Activated CD4-positive, alpha-beta T cell treated with anti-CD3 and anti-CD28 coated beads, Interleukin-2, amount 50 U/mL, for 48 hours (primary cell): Measurements from ENCODE around the gene FGFR2.
"Not testable (repeated sequence)": the region's sequence is repeated elsewhere in the genome, so short reads cannot be mapped to it uniquely, and the experiment has no call there.

Experiments
- DNase-seq, 2 experiments: peaks; one replicate each; pipeline ENCODE4 v3.0.0-alpha.2; 2020

Gene FGFR2

DNA sequence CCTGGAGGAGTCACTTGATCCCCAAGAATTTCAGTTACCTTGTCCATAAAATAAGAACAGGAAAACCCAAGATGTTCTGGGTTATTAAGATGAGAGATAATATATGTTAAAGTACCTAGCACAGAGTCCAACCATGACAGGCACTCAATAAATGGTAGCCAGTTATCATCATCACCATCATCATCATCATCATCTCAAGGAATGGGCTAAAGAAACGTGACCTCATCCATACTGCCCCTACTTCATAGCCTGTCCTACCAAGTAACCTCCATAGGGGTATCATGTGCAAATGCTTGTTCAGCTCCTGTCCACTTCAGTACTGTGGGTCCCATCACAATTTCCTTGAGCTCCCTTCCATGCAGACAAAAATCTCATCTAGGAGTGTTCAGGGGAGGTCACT, 14.4 kb downstream of the FGFR2 start:
- no peak for DNase-seq

DNA sequence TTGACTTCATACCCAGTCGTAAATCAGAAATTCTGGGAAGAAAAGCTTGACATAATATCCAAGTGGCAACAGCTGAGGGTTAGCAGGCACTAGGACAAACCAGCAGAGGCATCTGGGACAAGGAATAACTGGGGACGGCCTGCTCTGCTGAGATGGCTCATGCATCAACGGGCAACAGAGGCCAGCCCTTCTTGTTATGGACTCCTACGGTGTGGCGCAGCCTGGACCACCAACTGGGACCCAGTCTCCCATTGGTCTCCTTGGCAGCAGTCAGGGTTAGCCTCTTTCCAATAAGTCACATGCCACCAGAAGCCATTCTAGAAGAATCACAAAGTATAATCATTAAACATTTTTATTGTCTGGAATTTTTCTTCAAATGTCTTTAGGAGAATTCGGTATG, 15.0 kb downstream of the FGFR2 start:
- no peak for DNase-seq

DNA sequence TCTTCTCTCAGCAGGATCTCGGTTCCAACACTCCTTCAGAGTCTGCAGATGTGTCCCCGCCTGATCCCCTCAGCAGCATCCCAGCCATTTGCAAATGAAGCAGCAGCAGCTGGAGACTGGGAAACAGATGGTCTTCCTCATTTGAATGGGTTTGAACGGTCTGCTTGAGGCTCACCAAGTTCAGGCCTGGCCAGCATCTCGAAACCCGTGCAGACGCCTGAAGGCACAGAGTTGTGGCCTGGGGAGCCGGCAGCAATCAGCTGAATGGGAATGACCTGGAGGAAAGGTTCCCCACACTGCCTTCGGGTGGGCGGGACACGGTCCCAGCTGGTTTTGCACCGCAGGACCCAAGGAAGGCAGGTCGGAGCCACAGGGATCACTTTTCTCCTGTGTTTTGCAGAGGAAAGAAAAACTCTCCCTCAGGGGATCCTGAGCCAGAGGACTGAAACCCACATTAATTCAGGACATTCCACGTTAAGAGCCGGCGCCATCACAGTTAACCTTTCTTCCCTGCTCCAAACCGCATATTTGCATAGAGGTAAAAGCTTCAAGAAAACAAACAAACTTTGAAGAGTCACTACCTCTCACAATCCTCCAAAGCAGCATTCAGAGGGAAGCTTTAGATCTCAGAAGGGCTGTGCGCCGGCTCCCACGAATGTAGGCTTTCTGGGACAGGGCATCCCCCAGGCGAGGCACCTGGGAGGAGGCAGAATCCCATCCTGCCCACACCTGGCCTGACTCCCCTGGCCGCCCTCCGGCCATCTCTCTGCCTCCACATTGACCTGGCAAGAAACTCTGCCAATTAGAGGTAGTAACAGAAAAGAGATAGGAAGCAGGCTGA, 17.7 kb downstream of the FGFR2 start:
- no peak for DNase-seq

DNA sequence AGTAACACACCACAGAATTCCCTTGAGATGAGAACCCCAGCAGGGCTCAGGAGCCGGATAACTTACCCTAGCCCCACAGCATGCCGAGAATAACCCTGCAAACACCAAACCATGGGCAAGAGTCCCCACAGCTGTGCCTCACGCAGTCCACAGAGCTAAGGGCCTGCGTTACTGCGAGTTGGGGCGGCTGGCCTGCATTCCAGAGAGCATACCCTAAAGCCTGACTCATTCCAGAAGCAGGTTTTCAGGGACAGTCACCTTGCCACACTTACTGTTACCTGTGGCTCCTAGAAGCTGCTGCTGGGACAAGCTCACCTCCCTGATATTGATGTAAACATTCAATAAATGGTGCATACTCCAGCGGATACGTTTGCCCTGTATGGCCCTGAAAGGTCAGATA, 18.6 kb downstream of the FGFR2 start:
- DNase-seq: no peak

DNA sequence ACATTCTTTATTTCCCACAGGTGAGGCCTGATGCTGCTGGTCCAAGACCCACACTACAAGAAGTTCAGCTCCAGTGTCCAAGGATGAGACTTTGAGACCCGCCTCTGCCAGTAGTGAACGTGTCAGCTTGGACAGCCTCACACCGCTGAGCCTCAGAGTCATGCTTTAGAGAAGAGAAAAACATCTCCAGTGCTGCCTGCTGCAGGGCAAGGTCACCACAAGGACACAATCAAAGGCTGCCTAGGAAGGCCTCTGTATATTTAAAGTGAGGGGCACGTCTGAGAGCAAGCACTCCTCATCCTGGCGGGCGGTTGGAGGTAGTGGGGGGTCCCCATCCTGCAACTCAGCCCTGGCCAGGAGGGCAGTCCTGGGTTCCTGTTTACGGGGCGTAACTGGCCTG, 19.3 kb downstream of the FGFR2 start:
- DNase-seq: no peak

DNA sequence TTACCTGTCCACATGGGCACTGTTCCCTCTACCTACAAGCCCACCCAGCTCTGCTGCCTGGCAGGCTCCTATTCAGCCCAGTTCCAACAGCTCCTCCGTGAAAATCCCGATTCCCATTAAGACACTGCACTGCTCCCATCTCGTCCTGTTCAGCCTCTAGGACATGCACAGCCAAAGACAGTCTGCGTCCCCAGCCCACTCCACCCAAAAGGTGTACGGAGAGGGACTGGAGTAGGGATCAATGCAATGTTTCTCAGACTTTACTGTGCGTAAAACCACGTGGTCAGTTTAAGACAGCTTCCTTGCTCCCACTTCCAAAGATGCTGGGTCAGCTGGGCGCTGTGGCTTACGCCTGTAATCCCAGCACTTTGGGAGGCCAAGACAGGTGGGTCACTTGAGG, 19.9 kb downstream of the FGFR2 start:
- no peak for DNase-seq

DNA sequence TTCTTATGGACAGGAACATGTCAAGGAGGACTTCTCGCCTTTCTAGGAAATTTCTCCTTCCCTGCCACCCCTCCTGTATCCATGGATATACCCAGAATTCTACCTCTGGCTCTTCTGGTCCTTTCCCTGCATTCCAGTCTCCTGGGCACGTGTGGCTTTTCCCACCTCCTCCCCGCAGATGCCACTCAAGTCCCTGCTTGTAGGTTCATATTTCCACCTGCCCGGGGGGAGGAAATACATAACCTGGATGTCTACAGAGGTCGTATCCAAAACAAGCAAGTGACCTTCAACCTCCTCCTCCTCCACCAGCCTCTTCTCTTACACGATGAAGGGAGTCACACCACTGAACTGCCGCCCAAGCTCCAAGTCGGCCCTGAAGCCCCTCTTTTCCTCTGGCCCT, 20.7 kb downstream of the FGFR2 start:
- DNase-seq: no peak

DNA sequence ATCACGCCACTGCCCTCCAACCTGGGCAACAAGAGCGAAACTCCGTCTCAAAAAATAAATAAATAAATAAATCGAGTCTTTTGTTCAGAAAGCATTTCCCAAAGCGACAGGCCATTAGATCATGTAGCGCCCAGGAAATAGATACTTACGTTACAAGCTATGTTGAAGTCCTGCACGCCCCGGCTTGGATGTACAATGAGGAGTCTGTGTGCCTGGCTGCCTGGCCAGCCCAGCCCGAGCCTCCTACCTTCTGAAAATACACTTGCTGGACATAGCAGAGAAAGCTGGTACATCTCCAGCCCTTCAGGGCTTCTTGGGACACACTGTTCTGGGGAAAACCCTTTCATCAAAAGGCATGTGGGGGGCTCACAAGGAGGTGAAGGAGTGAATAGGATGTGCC, 22.1 kb downstream of the FGFR2 start:
- no peak for DNase-seq

DNA sequence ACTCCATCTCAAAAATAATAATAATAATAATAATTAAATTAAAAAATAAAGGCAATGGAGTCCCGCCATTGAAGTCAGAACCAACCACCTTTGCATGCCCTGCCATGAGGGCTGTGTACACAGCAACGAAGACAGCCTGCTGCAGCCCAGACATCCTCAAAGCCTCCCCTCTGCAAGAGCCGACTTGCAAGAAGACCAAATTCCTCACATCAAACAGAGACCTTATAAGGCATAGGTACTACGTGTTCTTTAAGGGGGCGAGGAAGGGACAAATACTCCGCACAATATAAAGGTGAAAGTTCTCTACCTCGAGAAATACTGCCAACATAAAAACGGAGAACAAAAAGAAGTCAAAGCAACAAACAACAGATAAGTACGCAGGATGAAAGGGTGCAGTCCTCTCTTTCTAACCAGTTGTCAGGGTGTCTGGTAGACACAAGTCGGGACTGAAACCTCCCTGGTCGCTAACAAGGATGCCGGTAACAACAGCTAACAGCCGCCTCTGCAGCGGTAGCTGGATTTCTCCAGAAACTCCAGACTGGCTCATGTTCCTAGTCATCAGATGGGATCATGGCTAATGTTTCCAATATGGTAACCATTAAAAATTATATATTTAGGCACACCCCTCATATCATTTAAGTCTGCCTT, 23.6 kb downstream of the FGFR2 start:
- no peak for DNase-seq

DNA sequence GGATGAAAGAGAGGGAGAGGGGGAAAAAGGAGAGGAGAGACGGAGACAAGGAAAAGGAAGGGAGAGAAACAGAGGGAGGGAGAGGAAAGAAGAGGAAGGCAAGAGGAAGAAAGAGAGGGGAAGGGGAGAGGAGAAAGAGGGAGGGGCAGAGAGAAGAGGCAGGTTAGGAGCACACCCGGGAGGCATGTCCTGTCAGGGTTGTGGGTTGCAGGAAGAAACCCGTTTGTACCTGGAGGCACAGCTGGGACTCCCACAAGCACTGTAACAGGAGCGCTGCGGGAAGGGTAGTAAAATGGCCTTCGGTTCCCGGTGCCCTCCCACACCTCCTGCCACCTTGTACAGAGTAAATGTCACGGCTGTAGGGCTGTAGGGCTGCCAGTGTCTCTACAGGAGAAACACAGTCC, 24.7 kb downstream of the FGFR2 start:
- DNase-seq: no peak

DNA sequence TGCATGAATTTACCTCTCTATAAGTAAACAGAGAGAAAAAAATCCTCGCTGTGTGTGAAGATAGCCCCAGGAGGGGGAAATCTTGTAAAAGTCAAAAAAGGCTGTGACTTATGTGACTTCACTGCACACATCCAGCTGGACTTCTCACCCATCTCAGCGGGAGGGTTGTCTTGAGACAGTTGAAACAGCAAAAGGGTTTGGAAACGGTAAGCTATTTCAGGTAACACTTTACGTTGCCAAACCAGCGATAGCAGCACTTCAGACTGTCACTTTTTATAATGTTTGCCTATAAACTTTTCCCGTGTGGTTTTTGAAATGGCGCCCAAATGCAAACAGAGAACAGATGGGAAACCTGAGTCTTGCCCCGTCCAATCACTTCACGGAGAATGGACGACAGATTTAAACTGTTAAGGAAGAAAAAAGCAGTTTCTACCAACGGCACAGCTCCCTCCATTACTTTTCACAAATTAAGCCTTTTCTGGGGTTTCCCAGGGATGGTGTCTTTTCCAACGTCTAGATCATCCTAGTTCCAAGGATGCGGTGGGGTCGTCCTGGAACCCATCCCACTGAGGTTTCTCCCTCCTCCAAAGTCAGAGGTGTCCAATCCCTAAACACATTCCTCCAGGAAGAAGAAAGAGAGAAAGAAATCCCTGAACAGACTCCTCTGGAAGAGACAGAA, 25.2 kb downstream of the FGFR2 start:
- DNase-seq: no peak

DNA sequence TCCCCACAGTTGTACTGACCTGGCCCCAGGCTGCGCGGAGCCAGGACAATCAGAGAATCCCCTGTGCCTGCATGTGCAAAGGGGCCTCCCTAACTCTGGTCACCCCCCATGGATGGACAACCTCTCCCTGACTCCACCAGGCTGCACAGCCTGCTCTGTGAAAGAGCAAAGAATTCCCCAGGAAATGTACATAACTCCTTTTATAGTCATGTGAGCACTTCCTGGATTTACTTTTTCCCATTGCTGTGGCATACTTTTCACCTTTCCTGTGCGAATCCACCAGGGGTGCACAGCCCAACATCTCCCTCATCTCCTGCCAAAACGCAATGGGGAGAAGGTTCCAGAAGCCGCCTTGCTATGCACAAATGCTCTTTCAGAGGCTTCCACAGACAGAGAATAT, 27.9 kb downstream of the FGFR2 start:
- no peak for DNase-seq

DNA sequence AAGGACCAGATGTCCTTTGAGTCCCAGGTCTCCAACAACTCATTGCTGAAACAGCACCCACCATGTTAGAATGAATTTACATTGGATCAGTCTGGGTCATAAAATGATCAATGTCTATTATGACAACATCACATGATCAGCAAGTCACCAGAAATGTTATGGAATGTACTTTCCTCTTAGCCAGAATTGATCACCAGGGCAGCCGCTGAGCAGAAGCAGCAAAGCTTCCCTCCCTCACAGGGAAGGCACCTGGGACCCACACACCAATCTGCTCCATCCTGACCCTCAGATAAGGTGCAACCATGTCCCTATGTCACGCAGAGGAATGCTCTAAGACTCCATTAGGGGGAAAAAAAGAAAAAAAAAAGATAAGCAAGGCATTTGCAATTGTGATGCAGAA, 30.0 kb downstream of the FGFR2 start:
- no peak for DNase-seq

DNA sequence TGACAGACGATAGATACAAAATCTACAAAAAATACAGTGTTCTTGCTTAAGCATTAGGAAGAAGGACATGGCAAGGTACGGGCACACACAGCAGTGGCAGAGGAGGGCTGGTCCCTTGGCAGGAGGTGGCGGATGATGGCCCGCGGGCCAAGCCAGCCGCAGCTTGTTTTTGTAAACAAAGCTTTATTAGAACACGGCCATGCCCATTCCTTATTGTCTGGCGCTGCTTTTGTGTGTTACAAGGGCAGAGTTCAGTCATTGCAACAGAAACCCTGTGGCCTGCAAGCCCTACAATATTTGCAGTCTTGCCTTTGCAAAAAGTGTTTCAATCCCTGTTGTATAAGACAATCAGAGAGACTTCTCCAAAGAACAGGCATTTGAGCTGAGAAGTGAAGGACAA, 30.7 kb downstream of the FGFR2 start:
- DNase-seq: no peak

DNA sequence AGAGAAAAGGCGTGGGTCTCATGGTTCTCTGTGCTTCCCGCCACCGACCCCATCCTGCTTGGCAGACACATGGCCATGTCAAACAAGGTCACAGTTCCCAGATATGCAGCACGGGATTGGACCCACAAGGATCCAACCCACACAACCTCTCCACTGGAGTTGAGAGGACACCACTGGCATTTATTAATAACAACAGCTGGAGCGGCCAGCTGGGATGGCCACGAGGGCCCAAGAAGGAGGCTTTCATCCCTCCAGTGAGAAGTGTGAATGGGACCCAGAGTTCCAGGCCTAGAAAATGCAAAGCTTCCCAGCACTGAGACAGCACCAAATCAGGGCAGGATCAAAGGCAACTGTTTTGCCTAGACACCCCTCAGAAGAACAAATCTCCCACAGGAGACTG, 31.5 kb downstream of the FGFR2 start:
- no peak for DNase-seq

DNA sequence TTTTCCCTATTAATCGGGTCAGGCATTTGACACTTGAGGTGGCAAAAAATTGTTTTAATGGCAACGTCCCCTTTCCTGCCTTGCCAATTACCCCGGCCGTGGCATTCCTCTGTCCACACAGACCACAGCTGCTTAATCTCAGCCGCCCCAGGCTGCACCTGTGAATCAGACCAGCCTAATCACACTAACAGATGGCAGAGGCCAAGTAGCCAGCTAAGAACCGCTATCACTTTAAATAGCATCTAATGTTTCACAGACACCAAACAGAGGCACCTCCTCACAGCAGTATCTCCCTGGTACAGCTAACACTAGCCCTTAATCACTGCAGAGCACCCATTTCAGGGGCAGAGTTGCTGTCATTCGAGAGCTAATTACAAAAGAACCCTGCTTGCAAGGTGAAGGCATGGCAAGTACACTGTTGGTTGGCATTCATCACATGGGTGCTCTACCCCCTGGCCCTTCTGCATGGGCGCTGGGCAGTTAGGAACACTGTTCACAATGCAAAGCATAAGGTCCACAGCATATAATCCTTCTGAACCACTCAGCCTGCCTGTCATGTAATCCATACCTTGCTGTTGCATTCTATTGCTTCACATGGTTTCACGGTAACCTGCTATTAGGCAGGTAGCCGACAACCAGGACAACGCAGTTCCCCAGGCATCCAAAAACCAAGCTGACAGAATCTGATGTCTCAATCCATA, 38.8 kb downstream of the FGFR2 start:
- no peak for DNase-seq

DNA sequence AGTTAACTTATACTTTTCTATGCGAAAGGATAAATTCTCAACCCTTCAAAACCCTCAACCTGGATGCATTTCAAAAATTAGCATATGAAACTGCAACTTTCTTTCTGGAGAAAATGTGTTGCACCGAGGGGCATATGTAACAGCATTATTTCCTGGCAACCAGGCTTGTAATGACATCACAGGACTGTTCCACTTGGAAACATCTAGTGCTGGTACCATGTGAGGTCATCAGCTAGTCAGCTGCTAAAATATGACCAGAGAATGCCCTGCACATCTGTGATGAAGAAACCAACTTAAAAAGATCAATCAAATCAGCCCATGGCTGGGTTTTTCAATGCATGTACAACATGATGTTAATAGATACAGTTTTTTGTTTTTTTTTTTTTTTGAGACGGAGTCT, 40.0 kb downstream of the FGFR2 start:
- no peak for DNase-seq

DNA sequence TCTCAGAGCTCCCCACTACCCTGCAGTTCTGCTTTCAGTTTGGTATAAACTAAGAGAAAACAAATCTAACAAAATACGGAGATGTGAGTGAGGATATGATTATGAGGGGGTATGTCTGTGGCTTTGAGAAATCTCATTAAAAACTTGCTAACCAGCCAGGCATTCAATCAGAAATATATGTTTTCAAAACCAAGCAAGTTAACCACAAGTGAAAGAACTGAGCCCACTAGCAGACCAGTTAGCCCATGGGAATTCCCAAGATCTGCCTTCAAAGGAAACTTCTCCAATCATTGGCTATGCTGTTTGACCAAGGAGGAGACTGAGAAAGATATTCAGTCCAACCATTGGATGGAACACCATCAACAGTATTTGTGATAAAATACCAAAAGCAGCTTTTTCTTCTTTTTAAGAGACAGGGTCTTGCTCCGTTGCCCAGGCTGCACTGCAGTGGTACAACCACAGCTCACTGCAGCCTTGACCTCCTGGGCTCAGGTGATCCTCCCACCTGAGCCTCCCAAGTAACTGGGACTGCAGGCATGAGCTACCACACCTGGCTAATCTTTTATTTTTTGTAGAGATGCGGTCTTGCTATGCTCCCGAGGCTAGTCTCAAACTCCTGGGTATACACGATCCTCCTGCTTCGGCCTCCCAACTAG, 41.2 kb downstream of the FGFR2 start:
- DNase-seq: no peak

DNA sequence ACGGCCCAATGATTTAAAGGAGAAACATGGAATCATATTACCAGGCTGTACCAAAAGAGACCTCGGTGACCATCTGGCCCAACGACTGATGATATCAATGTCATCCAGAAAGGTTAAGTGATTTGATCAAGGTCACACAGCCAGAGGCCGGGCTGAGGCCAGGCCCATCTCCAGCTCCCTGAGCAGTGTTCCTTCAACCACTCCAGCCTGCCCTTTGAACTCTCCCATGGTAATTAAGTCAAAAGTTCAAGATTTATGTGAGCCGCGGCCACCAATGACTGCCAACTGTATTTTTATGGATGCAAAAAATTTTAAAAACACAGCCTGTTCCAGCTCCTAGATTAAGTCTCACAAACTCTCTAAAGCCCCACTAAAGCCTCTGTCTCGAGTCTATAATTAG, 41.8 kb downstream of the FGFR2 start:
- DNase-seq: no peak

DNA sequence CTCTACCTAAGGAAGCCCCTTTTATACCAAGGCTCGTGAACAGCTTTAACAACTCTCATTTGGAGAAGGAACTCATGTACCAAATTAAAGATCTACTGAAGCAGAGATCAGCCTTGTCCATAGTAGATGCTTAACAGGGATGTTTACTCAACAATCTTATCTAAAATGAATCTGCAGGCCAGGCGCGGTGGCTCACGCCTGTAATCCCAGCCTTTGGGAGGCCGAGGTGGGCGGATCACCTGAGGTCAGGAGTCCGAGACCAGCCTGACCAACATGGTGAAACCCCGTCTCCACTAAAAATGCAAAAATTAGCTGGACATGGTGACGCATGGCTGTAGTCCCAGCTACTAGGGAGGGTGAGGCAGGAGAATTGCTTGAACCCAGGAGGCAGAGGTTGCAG, 43.3 kb downstream of the FGFR2 start:
- DNase-seq: not testable (repeated sequence)

DNA sequence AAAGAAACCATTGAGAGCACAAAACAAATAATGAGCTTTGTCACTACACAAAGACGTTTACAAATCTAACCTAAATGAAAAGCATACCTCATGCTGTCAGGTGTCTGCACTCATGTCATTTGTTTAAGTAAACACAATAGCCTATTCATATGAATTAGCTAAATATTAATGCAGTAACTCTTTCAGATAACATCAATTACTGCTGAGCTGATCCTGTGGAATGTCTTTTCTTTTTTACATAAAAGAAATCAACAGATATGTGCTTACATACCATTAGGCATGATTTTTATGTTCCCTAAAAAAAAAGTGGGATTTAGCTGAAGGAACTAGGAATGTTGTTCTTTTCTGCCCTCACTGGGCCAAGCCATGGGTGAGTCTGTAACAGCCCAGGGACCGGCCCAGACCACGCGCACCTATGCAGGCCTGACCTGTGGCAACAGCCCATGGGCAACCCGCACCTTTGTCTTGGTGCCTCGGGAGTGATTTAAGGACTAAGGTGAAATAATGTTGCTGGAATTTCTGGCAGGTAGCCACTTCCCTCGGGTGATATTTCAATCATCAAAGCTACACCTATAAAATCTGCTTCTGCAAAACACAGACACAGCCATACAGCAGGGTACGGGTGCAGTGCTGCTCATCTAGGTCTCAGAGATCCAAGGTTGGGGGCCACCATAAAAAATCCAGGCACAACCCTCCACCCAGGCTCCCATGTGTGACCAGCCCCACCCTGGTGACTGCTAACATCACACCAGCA, 44.6 kb downstream of the FGFR2 start:
- DNase-seq: no peak

DNA sequence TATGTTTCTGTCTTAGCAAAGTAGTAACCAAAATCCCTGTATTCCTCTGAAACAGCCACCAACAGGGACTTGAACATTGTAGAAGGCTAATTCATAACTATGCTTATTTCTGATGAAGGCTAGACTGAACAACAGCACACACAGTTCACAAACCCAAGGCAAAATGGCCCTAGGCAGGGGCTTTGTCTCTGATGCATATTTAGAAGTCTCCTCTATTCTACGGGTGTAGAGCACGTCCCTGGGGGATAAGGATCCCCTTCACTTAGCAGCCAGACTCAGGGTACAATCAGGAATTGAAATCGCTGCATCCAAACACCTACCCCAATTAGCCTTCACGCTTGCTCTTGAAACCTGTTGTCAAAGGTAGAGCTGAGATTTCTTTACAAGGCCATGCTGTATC, 45.5 kb downstream of the FGFR2 start:
- no peak for DNase-seq
